SKM-1 treated with dmso at 0.1 percent for 144 hours (cell line): ENCODE measurements around the gene ABT1.
A peak's percentile ranks its signal among the peaks of the same experiment; 100 is the strongest.

Experiments used
- DNase-seq: peaks from one replicate; lab custom pipeline; 2025; ENCODE audit not compliant: unreplicated experiment; lab: John Stamatoyannopoulos, UW

ABT1 gene

DNA sequence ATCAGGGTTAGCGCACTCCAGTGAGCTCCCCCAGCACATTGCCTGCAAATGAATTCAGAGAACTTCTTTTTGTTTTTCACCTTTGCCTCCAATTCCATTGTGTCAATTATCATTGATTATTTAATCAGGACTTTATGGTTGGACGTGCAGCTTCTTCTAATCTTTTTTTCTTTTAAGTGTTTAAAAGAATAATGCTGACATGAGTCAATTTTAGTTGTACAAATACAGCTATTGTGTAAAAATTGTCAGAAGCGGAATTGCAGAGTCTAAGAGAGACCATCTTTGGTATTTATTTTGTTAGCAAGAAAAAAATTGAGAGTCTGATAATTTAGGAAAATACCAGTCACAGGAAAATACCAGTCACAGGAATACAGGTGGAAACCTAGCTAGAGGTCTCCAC is 5.5 kb downstream of the ABT1 start:
- no peak for DNase-seq

DNA sequence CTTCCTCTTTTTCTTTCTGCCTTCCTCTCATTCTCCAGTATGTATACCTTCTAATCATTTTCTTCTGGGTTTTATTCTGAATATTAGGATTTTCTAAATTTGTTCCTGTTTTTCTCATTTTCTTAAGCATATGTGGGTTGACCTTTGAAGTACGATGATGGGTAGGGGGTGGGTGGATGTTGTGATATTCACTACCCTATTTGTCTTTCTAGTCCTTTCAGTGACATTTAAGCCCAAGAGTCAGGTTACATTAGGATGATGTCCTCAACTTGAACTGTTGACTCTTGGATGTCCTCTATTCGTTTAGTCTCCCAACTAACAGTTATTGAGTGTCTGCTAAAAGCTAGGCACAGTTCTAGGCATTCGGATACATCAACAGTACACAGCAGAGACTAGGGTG is 7.3 kb downstream of the ABT1 start:
- no peak for DNase-seq

DNA sequence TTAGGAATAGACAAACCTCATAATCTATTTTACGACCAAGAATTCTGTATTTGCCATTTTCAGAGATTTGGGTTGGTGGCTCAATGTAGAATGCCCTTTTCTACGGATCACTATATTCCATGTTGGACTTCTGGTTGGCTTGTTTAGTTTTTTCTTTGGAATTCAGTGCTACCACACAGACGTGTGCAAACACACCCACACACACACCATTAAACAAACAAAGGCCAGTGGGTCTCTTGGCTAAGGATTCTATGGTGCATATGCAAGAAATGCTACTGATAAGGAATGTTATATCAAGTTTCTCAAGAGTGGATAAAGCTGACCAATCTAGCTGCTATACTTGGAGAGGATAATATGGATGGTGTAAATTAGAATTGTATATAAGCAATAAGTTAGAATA is 8.0 kb downstream of the ABT1 start:
- no peak for DNase-seq

DNA sequence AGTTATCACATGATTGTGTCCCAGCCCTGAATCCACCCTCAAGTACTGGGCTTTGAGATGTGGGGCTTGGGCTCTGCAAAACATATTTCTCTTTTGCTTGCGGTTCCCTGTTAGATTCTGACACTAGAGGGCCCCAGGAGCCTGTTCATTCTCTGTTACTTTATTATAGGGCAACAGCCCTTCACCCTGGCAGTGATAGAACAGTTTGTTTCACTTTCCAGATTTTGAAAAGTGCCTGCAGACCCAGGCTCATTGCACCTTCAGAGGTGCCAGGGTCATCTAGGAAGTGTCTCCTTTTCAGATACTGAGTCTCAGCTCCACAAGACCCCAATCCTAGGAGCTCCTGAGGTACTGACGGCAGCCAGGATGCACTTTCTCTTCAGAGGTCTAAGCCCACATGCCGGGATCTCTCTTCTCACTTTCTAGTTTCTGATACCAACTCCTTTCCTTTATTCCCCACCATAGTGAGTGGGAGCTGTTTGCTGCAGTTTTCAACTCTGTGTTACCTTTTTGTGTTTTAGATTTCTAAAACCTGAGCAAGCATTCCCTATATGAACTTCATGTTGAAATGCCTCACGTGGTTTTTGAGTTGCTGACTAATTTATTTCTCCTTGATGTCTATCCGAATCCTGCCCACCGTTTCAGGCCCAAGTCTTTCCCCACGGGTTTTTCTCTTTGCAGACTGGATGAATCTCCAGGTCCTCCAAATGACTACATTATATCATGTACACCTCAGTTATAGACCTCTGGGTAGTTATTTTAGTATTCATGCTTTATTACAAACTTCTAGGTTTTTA is 10.9 kb downstream of the ABT1 start:
- DNase-seq = peak; percentile 78

DNA sequence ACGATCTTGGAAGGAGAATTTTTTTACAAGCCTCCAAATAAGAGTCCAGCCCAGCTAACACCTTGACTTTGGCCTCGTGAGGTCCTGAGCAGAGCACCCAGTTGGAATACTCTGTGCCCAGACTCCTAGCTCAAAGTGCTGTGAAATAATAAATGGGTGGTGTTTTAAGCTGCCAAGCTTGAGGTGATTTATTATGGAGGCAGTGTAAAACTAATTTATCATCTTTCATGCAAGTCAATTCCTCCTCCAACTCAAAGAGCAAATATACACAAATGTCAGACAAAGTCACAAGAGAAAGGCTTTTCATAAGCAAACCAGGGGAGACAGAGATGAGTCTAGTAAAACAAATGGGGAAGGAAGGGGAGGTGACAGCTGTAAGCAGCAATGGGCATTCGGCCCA is 12.7 kb downstream of the ABT1 start:
- DNase-seq = no peak

DNA sequence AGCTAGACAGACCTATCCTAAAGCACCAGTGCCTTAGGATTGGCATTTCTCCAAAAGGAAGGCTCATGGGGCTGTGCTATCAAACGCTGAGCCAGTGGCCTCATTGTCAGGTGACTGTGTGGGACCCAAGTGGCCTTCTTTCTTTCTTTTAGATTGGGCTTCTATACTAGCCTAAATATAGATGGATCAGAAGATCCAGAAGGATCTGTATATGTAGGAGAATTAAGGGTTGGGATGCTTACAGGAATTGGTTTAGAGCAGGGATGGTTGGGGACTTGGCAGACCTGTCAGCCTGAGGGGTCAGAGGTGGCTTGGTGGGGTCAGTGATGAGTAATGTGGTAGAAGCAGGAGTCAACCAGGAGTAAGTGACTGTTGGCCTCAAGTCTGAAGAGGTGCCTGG is 14.8 kb downstream of the ABT1 start:
- DNase-seq = no peak

DNA sequence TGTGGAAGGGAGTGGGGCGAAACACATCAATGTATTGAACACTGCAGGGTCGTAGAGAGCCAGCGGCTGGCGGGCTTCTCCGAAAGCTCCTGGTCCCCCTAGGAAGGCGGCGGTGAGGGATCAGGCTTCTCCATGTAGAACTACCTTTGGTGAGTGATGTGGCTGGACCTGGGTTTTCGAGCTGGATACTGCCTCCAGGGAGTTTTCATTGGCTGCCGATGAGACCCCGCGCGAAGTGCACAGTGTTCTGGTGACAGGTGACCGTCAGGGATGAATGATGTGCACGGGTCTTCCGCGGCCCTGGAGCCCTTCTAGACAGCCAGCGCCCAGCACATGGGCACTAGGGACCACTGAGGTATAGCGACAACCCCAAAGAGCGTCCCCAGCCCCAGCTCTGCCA is 16.4 kb downstream of the ABT1 start:
- DNase-seq = no peak

DNA sequence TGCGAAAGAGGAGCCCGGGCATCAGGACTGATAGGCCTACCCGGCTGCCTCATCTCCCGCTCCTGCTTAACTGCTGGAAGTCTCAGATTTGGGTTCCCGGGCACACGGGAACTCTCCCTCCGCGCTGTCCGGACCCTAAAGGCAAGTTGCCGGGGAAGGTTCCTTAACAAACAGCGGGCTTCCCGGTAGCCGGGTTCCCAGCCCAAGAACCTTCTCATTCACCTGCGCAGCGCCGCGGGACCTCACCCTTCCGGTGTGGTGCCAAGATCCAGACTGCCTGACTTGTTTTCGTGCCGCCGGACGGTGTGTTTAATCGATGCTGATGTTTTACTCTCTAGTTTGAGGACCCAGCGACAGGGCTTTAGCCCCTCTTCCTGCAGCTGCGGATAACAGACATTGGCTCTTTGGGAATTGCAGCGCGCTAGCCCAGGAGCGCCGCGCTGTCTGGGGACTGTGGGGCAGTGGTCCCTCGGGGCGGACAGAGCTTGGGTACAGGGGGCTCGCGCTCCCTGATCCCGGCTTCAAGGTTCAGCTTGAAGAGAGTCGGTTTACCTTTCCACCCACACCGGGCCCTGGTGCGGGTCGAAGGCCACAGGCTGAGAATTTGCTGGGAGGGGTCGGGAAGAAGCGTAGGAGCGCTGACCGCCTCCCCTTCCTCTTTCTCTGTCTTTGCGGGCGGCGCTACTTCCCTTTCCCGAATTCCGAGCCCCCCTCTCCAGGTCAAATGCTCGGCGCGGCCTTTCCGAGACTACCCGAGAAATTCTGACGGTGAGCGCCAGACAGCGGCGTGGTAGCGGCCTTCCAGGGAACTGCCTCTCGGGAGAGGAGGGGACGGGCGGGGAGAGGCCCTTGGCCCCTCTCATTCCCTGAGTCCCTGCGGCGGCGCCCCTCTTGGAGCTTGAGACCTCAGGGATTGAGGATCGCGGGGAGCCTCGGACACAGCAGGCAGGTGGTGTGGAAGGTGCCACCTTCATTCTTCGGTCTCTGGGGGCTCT is 17.2 kb downstream of the ABT1 start:
- DNase-seq = no peak

DNA sequence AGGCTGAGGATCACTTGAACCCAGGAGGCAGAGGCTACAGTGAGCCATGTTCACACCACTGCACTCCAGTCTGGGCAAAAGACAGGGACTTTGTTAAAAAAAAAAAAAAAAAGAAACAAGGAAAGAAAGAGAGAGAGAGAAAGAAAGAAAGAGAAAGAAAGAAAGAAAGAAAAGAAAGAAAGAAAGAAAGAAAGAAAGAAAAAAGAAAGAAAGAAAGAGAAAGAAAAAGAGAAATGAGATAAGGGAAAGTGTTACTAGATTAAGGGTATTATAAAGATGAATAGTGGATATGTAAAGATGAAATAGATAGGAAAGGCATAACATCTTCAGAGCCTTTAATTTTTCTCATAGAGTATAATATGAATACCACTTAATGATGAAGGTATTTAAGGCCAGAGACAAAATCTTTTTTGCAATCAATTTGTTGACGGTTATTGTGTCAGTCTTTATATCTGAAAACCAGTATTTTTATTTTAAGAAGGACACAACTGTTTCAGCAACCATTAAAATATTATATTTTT is 26.6 kb downstream of the ABT1 start:
- no peak for DNase-seq

DNA sequence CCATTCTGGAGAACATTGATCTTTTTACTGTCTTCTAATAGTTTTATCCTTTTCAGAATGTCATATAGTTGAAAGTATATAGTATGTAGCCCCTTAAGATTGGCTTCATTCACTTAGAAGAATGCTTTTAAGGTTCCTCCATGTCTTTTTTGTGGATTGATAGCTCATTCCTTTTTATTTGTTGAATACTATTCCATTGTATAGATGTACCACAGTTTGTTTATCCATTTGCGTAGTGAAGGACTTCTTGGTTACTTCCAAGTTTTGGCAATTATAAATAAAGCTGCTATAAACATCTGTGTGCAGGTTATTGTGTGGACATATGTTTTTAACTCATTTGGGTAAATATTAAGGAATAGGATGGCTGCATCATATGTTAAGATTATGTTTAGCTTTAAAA is 27.8 kb downstream of the ABT1 start:
- no peak for DNase-seq

DNA sequence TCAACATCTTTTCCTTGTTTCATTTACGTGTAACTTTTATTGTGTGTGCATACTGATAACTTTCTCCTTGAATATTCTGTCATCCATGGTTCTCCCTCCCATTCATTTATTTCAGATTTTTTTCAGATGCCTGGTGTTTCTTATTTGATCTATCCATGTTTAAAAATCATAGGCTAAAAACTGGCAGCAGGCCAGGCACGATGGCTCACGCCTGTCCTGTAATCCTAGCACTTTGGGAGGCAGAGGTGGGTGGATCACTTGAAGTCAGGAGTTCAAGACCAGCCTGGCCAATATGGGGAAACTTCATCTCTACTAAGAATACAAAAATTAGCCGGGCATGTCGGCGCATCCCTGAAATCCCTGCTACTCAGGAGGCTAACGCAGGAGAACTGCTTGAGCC is 31.1 kb downstream of the ABT1 start:
- DNase-seq = no peak

DNA sequence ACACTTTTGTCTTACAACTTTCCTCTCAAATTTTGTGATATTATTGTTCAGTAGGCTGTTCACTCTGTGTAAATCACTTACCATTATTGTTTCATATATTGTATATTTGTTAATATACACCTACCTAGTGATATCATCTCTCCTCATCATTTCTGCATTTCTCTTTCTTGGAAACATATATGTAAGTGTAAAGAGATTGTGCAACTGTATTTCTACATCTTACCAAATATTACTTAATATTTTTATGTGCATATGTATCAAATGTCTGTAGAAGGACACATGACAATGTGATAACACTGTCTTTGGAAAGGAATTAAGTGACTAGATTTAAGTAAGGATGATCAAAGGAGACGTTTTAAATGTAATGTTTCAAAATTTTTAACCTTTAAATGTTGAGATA is 32.6 kb downstream of the ABT1 start:
- DNase-seq = no peak

DNA sequence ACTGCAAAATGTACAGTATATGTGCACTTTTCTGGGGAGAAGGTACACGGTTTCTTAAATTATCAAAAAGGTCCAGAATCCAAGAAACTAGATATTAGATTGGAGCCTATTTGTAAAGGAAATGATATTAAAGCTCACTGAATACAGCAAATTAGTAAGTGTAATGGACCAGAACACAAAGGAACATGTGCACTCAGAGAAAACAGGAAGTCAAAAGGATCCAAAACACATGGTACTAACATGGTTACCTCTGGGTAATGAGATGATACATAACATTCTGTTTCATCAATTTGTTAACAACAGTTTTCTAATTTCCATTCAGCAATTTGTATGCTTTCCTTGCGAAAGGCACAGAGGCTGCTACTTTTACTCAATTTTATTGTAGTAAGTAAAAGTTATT is 44.1 kb downstream of the ABT1 start:
- no peak for DNase-seq

DNA sequence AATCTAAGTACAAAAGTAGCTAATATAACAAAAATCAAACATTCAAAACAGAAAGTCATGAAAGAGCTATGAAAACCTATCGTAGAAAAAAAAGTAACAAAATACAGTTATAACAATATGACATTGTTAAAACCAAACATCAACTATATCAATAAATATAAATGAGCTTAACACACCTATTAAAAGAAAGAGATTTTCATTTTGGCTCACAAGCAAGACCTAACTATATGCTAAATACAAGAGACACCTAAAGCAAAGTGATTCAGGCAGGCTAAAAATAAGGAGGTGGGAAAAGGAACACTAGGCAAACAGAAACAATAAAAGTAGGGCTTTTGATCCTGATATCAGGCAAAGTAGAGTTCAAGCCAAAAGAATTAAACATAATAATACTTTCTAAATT is 49.3 kb downstream of the ABT1 start:
- no peak for DNase-seq
